ENCODE data around the gene LMAN1L. TPM values are rescaled to one million over a fixed set of nuclear protein-coding genes. Genes with fewer than 3 reads are reported as not detected.

LMAN1L gene
- total and polyA plus RNA-seq, 10 donors: 2.4 to 164 (median 81.2) TPM

GRCh38 chr15:74832826-74833225 is 20.2 kb downstream of the LMAN1L start:
- H3K27ac ChIP-seq: no peak overlapping the region
- TF ChIP-seq CTCF (IDR thresholded peaks at IDR 0.05 in 8 of 11, conservative IDR thresholded peaks at IDR 0.05 in 3 of 11): no peak
- TF ChIP-seq POLR2AphosphoS5 (IDR thresholded peaks at IDR 0.05): no peak
- TF ChIP-seq POLR2A (IDR thresholded peaks at IDR 0.05): no peak
- DNase-seq: no peak
- no peak overlapping the region for H3K4me3 ChIP-seq
- WGBS, 5 donors: 48 to 64% (median 61%) methylated on average over 4 of the region's 4 CpGs
- H3K4me1 ChIP-seq: peaks cover 0 to 19% (median 1%) of the 10 kb centered on the region in 6 donors
- no peaks in the 10 kb centered on the region for H3K9me3 ChIP-seq
- intact Hi-C loops (cut with DNase I; ENCODE audit: low total_unique reads): no loop called here
- H3K27me3 ChIP-seq (replicated peaks in 1 of 7): peaks cover 0 to 11% (median under 1%) of the 10 kb centered on the region in 7 donors
- H3K36me3 ChIP-seq: peaks cover 0 to 26% (median 11%) of the 10 kb centered on the region in 6 donors

GRCh38 chr15:74833376-74834107 is 20.9 kb downstream of the LMAN1L start:
- intact Hi-C loops (cut with DNase I; ENCODE audit: low total_unique reads): no loop called here
- peaks cover 0 to 33% (median 16%) of the 10 kb centered on the region in 6 donors for H3K36me3 ChIP-seq
- H3K27me3 ChIP-seq (replicated peaks in 1 of 7): peaks cover 0 to 4% (median 0%) of the 10 kb centered on the region in 7 donors
- H3K9me3 ChIP-seq: no peaks in the 10 kb centered on the region
- peaks cover 0 to 19% (median 1%) of the 10 kb centered on the region in 6 donors for H3K4me1 ChIP-seq
- no peak overlapping the region for H3K27ac ChIP-seq
- no peak for DNase-seq
- 50 to 66% (median 56%) methylated on average over 7 to 12 of the region's 12 CpGs for WGBS, 5 donors
- H3K4me3 ChIP-seq: no peak overlapping the region
- TF ChIP-seq CTCF (IDR thresholded peaks at IDR 0.05 in 8 of 11, conservative IDR thresholded peaks at IDR 0.05 in 3 of 11): no peak
- TF ChIP-seq POLR2A (IDR thresholded peaks at IDR 0.05): no peak
- TF ChIP-seq POLR2AphosphoS5 (IDR thresholded peaks at IDR 0.05): no peak

- H3K36me3 ChIP-seq: peaks cover 0 to 51% (median 26%) of the 10 kb centered on the region in 6 donors
Measured at GRCh38 chr15:74835312-74835823, 22.7 kb downstream of the LMAN1L start.

More at GRCh38 chr15:74835312-74835823, 22.7 kb downstream of the LMAN1L start:
- TF ChIP-seq CTCF (IDR thresholded peaks at IDR 0.05 in 8 of 11, conservative IDR thresholded peaks at IDR 0.05 in 3 of 11) (peak; percentile 35 to 83 (median 73)), POLR2AphosphoS5 (IDR thresholded peaks at IDR 0.05) (peak in 1 of 3 donors; percentile 31), POLR2A (IDR thresholded peaks at IDR 0.05) (no peak)
- intact Hi-C loops (cut with DNase I; ENCODE audit: low total_unique reads): no loop called here
- H3K27ac ChIP-seq: no peak overlapping the region
- 35 to 49% (median 42%) methylated on average over 4 to 5 of the region's 5 CpGs for WGBS, 5 donors
- peaks cover 0 to 19% (median 1%) of the 10 kb centered on the region in 6 donors for H3K4me1 ChIP-seq
- H3K9me3 ChIP-seq: no peaks in the 10 kb centered on the region
- H3K4me3 ChIP-seq: no peak overlapping the region
- no peak for DNase-seq
- no peaks in the 10 kb centered on the region for H3K27me3 ChIP-seq (replicated peaks in 1 of 7)
